NOMO-1 treated with DMSO at 0.1 percent for 48 hours (cell line): ENCODE results near the gene PLEKHA5.
"Not testable (repeated sequence)": the region's sequence is repeated elsewhere in the genome, so short reads cannot be mapped to it uniquely, and the experiment has no call there.

Experiments
- DNase-seq: peaks from one replicate; lab custom pipeline; 2025; ENCODE audit not compliant: unreplicated experiment; lab: John Stamatoyannopoulos, UW

PLEKHA5 gene

GRCh38 chr12:19402211-19402610 is 272.7 kb downstream of the PLEKHA5 start:
- no peak for DNase-seq

- DNase-seq, result no peak
These were observed 273.4 kb downstream of the PLEKHA5 start for GRCh38 chr12:19402743-19403431.

GRCh38 chr12:19404242-19404880 is 274.8 kb downstream of the PLEKHA5 start:
- DNase-seq, result no peak

GRCh38 chr12:19409376-19409775 is 279.8 kb downstream of the PLEKHA5 start:
- DNase-seq, result no peak

DNA sequence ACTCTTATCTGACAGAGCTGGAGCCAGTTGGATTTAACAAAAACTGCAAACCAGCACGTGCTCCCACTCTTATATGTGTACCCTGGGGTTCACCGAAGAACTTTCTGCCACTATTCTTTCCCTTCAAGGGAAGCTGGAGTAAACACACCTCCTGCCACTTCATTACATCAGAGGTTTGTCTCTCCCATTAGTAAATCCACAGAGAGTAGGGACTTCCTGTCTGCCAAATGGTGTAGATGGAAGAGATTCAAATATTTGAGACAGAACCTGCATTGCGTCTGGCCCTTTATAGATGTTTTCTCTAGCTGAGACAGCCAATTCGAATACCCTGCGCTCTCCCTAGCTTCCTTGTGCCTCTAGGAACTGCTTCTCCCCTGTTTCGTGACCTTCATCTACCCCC is 280.7 kb downstream of the PLEKHA5 start:
- no peak for DNase-seq

- no peak for DNase-seq
These were observed 281.2 kb downstream of the PLEKHA5 start for GRCh38 chr12:19410629-19411185.

- no peak for DNase-seq
These were observed 282.0 kb downstream of the PLEKHA5 start for GRCh38 chr12:19411234-19412204.

DNA sequence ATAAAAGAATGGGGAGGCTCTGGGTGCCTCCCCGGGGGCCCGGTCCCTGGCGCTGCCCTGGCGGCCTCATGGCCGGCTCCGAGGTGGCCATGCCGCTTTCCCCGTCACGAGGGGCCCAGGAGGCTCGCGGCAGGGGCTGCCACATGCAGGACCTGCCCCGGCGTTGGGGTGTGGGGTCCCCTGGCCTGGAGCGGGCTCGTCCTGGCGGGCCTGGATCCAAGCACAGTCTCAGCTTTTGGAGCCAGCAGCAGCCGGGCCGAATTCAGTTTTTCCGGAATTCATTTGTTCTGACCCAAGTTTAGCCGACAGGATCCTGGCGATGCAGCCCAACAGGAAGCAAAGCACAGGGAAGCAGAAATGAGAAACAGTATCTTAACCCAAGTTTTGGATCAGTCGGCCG is 283.3 kb downstream of the PLEKHA5 start:
- DNase-seq, result no peak

- not testable (repeated sequence) for DNase-seq
These were observed 284.0 kb downstream of the PLEKHA5 start for GRCh38 chr12:19413582-19413981.

DNA sequence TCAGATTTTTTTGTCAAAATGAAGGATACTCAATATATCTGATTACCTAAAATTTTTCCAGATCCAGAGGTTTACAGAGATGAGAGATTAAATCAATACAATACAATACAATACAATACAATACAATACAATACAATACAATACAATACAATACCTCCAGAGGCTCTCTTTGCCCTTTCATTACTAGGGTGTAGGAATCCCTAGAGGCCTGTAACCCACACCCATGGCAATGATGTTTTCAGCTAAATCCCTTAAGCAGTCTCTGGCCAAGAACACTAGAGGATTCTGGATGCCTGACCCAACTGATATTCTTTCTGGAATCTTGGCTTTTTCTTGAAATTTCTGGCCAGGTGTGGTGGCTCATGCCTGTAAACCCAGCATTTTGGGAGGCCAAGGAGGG is 286.0 kb downstream of the PLEKHA5 start:
- DNase-seq, result no peak

- no peak for DNase-seq
These were observed 289.6 kb downstream of the PLEKHA5 start for GRCh38 chr12:19419086-19419485.

DNA sequence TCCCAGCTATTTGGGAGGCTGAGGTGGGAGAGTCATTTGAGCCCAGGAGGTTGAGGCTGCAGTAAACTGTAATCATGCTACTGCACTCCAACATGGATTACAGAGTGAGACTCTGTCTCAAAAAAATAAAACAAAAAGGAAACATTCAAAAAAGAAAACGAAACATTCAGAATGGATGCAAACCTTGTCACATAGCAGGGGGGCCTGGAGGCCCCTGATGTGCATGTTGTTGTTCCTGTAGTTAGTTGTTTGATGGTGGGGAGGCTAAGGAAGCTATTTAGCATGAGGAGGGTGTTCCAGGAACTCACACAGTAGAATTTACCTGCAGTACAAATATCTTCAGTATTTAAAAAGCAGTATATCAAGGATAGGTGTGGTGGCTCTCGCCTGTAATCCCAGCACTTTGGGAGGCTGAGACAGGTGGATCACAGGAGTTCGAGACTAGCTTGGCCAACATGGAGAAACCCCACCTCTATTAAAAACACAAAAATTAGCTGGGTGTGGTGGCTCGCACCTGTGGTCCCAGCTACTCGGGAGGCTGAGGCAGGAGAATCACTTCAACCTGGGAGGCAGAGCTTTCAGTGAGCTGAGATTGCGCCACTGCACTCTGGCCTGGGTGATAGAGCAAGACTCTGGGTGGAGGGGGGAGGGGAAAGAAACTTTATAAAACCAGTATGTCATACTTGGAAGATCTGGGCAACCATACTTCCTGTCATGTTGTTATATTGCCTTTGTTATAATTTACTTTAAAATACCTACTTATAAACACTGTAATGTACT is 292.2 kb downstream of the PLEKHA5 start:
- DNase-seq, result no peak

- no peak for DNase-seq
These were observed 293.8 kb downstream of the PLEKHA5 start for GRCh38 chr12:19423166-19423930.
